Endothelial cell of umbilical vein (primary cell): Measurements from ENCODE around the gene P2RX4. TPM values are rescaled to one million over a fixed set of nuclear protein-coding genes. Genes with fewer than 3 reads are reported as not detected.

Source experiments
- BruUV-seq: library from RNA; stranded (reverse); fragments of 400-500 nt; replicated peaks from 2 replicates; lab custom pipeline; 2021; lab: Mats Ljungman, UMichigan
- CTCF ChIA-PET: fragments of 300-600, 350-600 bp; sonication (Branson Sonifier 250); formaldehyde crosslinking; loops from one replicate; lab custom pipeline; 2021; ENCODE audit warnings: antibody characterized with exemption, inconsistent platforms; lab: Charles Lee
- POLR2A ChIA-PET: fragments of 300-600, 350-600 bp; sonication (Branson Sonifier 250); formaldehyde crosslinking; loops from one replicate; lab custom pipeline; 2021; ENCODE audit warnings: antibody characterized with exemption, inconsistent platforms; lab: Charles Lee
- DNase-seq: peaks from one replicate; pipeline ENCODE4 v3.0.0-alpha.2; 2011; ENCODE audit warnings: low read depth, low spot score
- FAIRE-seq: peaks from 2 replicates; lab custom pipeline; 2011; peaks lifted over from hg19 to GRCh38; lab: Jason Lieb, UNC
- H2AFZ ChIP-seq: 2 replicates; pipeline ENCODE4 v1.6.0; 2012; ENCODE audit warnings: low read depth, low read length, control low read depth, inconsistent platforms
- H3K27ac ChIP-seq: 2 replicates; pipeline ENCODE4 v1.5.1; 2011; ENCODE audit warnings: low read depth, mild to moderate bottlenecking, control low read depth, low read length, moderate library complexity; ENCODE audit not compliant: insufficient read depth
- H3K27me3 ChIP-seq, 2 experiments: 2 replicates each; pipeline versions ENCODE4 v1.6.0 to v1.6.1; 2011; ENCODE audit warnings: low read length in 2 of 2, mixed read lengths in 1 of 2; ENCODE audit not compliant: control insufficient read depth in 2 of 2, insufficient read depth in 2 of 2
- H3K36me3 ChIP-seq, 2 experiments: 2 replicates in 1 of 2; 3 replicates in 1 of 2; pipeline ENCODE4 v1.5.1; 2011; ENCODE audit warnings: low read length in 2 of 2, mild to moderate bottlenecking in 1 of 2, moderate library complexity in 1 of 2; ENCODE audit not compliant: control insufficient read depth in 2 of 2, insufficient read depth in 2 of 2; ENCODE audit errors: extremely low read depth in 1 of 2
- H3K4me1 ChIP-seq: 3 replicates; pipeline ENCODE4 v1.5.1; 2011; ENCODE audit warnings: mild to moderate bottlenecking, low read length; ENCODE audit not compliant: control insufficient read depth, insufficient read depth; ENCODE audit errors: extremely low read depth
- H3K4me2 ChIP-seq: 2 replicates; pipeline ENCODE4 v1.6.1; 2011; ENCODE audit warnings: low read length, control low read depth, mixed read lengths; ENCODE audit not compliant: insufficient read depth
- H3K4me3 ChIP-seq, 3 experiments: fragments of 200-600 bp in 1 of 3; sonication (generic), shearing (Covaris generic) in 1 of 3; replicated peaks in 1 of 3; 2 replicates each; pipeline ENCODE4 v1.5.1; 2011 to 2016; ENCODE audit warnings: control low read depth in 3 of 3, low read length in 3 of 3, mild to moderate bottlenecking in 2 of 3, inconsistent platforms in 1 of 3, low read depth in 1 of 3, moderate library complexity in 1 of 3; ENCODE audit not compliant: insufficient read depth in 1 of 3
- H3K79me2 ChIP-seq: 2 replicates; pipeline ENCODE4 v1.6.0; 2012; ENCODE audit warnings: low read length, inconsistent platforms; ENCODE audit not compliant: control insufficient read depth, insufficient read depth
- H3K9ac ChIP-seq: replicated peaks from 2 replicates; pipeline ENCODE3; 2011; ENCODE audit warnings: low read length, control low read depth; ENCODE audit not compliant: insufficient read depth; ENCODE audit errors: extremely low read depth
- H3K9me1 ChIP-seq: replicated peaks from 3 replicates; pipeline ENCODE4 v1.6.0; 2011; ENCODE audit warnings: mild to moderate bottlenecking, low read length; ENCODE audit not compliant: control insufficient read depth, insufficient read depth; ENCODE audit errors: extremely low read depth
- H3K9me3 ChIP-seq: replicated peaks from 2 replicates; pipeline ENCODE4 v1.5.1; 2012; ENCODE audit warnings: low read length, inconsistent platforms; ENCODE audit not compliant: control insufficient read depth, insufficient read depth
- H4K20me1 ChIP-seq: replicated peaks from 2 replicates; pipeline ENCODE3; 2011; ENCODE audit warnings: mild to moderate bottlenecking, low read length; ENCODE audit not compliant: control insufficient read depth, insufficient read depth; ENCODE audit errors: extremely low read depth
- EZH2 ChIP-seq: IDR thresholded peaks from 2 replicates; pipeline ENCODE4 v1.6.1; 2012; ENCODE audit warnings: borderline replicate concordance, low read depth, mild to moderate bottlenecking, moderate library complexity, low read length, inconsistent platforms; ENCODE audit not compliant: severe bottlenecking
- FOS ChIP-seq: IDR thresholded peaks from 2 replicates; pipeline ENCODE4 v1.6.1; 2011; ENCODE audit warnings: mild to moderate bottlenecking, low read length, moderate library complexity, borderline replicate concordance; ENCODE audit not compliant: insufficient read depth
- GATA2 ChIP-seq: IDR thresholded peaks from 2 replicates; pipeline ENCODE4 v1.7.0; 2011; ENCODE audit warnings: low read depth, mild to moderate bottlenecking, moderate library complexity, mixed read lengths, low read length; ENCODE audit not compliant: insufficient read length, insufficient read depth
- JUN ChIP-seq: IDR thresholded peaks from 2 replicates; pipeline ENCODE4 v1.6.1; 2011; ENCODE audit warnings: borderline replicate concordance, low read depth; ENCODE audit not compliant: insufficient read length, insufficient read depth
- MYC ChIP-seq: IDR thresholded peaks from one replicate; pipeline ENCODE4 v1.6.1; 2011; ENCODE audit warnings: mild to moderate bottlenecking, low read depth, low read length
- POLR2A ChIP-seq: IDR thresholded peaks from 2 replicates; pipeline ENCODE4 v1.6.1; 2012; ENCODE audit warnings: low read depth, mild to moderate bottlenecking, control low read depth, low read length
- POLR2AphosphoS5 ChIP-seq: IDR thresholded peaks from 2 replicates; pipeline ENCODE4 v1.6.1; 2012; ENCODE audit warnings: low read depth, mild to moderate bottlenecking, control low read depth, low read length, moderate library complexity; ENCODE audit not compliant: insufficient read depth
- dilution Hi-C: fragments of 300-500 bp; cut with MboI; formaldehyde crosslinking; loops from one replicate; pipeline ENCODE4 v1.15.0; 2019; ENCODE audit warnings: low sequenced_read_pairs; ENCODE audit not compliant: extremely low pct_ligation_motif_present
- intact Hi-C: fragments of 100-400 bp; cut with micrococcal nuclease; formaldehyde crosslinking; loops from one replicate; pipeline ENCODE4 v1.10.0; 2022
- polyA plus RNA-seq, 4 experiments: library from polyadenylated mRNA; depleted of rRNA in 3 of 4; stranded (reverse) in 3 of 4; unstranded in 1 of 4; fragments of >200 nt; gene quantifications; 2 replicates each; pipeline versions ENCODE4 v1.2.1 to v1.2.3, GENCODE V29; 2011 to 2012; ENCODE audit warnings: missing spikeins in 1 of 4
- total RNA-seq: library from RNA; stranded (reverse); gene quantifications from 2 replicates; pipeline ENCODE4 v1.2.3, GENCODE V29; 2021
- TF ChIP-seq, protein P1 (sequence below): IDR thresholded peaks from 2 replicates; pipeline ENCODE4 v1.6.1; 2011; ENCODE audit not compliant: insufficient read depth, insufficient read length
- TF ChIP-seq, protein P2 (sequence below), 2 donors: IDR thresholded peaks; 1 replicate in 1 of 2; 2 replicates in 1 of 2; pipeline ENCODE4 v1.5.1; 2011; ENCODE audit warnings: low read length in 2 of 2, mild to moderate bottlenecking in 2 of 2, moderate library complexity in 2 of 2, control low read depth in 1 of 2, inconsistent platforms in 1 of 2, low read depth in 1 of 2; ENCODE audit not compliant: insufficient read depth in 1 of 2; ENCODE audit errors: extremely low read depth in 1 of 2

P2RX4 gene
- total and polyA plus RNA-seq, 2 donors (not counting 3 experiments of a cell fraction or from before 2014, with no cell fraction given): 92.8 to 116 TPM

DNA sequence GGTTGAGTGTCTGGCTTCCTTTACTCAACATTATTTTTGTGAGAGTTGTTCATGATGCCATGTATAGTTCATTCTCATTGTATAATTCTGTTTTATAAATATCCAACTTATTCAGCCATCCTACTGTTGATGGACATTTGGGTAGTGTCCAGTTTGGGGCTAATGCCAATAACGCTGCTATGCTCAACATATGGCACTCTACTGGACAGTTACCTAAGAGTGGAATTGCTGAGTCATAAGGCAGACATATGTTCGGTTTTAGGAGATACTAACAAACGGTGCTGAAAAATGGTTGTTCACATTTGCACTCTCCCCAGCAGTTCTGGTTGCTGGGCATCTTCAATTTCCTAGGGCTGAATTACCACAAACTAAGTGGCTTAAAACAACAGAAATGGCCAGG is 28.7 kb upstream of the P2RX4 start:
- no peak overlapping the region for H3K4me2 ChIP-seq

More for the DNA sequence above, 28.7 kb upstream of the P2RX4 start:
- ChIA-PET POLR2A (no interaction called here), CTCF (interaction anchor here (1.4 kb wide), 1 partner anchor 11 kb away, joined by 4 read pairs; no protein-coding TSS in a partner anchor)
- Histone ChIP-seq H4K20me1 (no peaks in the 10 kb centered on the region), H3K27me3 (no peaks in the 10 kb centered on the region), H3K9me3 (no peaks in the 10 kb centered on the region), H3K36me3 (no peaks in the 10 kb centered on the region), H2AFZ (no peak overlapping the region), H3K4me3 (no peak overlapping the region), H3K79me2 (no peaks in the 10 kb centered on the region), H3K4me1 (peaks cover 6% of the 10 kb centered on the region), H3K27ac (no peak overlapping the region), H3K9me1 (no peaks in the 10 kb centered on the region), H3K9ac (no peak overlapping the region)
- BruUV-seq: no TSS peak
- DNase-seq (no peak), FAIRE-seq (no peak)
- dilution Hi-C loops (no loop called here), intact Hi-C loops (no loop called here)
- TF ChIP-seq JUN (no peak), POLR2AphosphoS5 (no peak), FOS (no peak), POLR2A (no peak), EZH2 (no peak), MYC (no peak), GATA2 (no peak)
- TF ChIP-seq, protein P1, sequence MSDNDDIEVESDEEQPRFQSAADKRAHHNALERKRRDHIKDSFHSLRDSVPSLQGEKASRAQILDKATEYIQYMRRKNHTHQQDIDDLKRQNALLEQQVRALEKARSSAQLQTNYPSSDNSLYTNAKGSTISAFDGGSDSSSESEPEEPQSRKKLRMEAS: no peak
- TF ChIP-seq, protein P2, sequence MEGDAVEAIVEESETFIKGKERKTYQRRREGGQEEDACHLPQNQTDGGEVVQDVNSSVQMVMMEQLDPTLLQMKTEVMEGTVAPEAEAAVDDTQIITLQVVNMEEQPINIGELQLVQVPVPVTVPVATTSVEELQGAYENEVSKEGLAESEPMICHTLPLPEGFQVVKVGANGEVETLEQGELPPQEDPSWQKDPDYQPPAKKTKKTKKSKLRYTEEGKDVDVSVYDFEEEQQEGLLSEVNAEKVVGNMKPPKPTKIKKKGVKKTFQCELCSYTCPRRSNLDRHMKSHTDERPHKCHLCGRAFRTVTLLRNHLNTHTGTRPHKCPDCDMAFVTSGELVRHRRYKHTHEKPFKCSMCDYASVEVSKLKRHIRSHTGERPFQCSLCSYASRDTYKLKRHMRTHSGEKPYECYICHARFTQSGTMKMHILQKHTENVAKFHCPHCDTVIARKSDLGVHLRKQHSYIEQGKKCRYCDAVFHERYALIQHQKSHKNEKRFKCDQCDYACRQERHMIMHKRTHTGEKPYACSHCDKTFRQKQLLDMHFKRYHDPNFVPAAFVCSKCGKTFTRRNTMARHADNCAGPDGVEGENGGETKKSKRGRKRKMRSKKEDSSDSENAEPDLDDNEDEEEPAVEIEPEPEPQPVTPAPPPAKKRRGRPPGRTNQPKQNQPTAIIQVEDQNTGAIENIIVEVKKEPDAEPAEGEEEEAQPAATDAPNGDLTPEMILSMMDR (IDR thresholded peaks at IDR 0.05; ENCODE audit: extremely low read depth in 1 of 2, insufficient read depth in 1 of 2, low read depth in 1 of 2, low read length in 2 of 2): no peak
